Fibroblast of lung (primary cell): Measurements from ENCODE around the gene PTER.

Experiments
- EZH2 ChIP-seq: IDR thresholded peaks from 2 replicates; pipeline ENCODE4 v1.5.1; 2012; ENCODE audit warnings: low read length, control low read depth, mild to moderate bottlenecking; ENCODE audit errors: missing control alignments
- TF ChIP-seq, protein P1 (sequence below), 2 donors: IDR thresholded peaks in 1 of 2; conservative IDR thresholded peaks in 1 of 2; 1 replicate in 1 of 2; 2 replicates in 1 of 2; pipeline ENCODE4 v1.5.1; 2011 to 2012; ENCODE audit warnings: low read length in 2 of 2, control low read depth in 1 of 2, inconsistent platforms in 1 of 2, low read depth in 1 of 2, mild to moderate bottlenecking in 1 of 2

DNA sequence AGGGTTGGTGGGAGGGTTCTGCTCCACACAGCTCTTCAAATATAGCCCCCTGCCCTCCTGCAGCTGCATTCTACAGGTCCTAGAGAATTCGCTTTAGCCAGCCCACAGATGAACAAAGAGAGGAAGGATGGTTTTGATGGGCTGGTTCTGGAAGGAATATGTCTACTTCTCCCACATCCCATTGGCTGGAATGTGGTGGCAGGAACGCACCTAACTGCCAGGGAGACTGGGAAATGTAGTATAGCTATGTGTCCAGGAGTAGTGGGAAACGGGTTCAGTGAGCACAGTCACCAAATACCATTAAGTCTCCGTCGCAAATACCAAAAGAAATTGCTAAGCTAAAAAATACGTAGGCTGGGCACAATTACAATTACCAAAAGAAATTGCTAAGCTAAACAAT is 7.3 kb upstream of the PTER start:
- TF ChIP-seq, protein P1, sequence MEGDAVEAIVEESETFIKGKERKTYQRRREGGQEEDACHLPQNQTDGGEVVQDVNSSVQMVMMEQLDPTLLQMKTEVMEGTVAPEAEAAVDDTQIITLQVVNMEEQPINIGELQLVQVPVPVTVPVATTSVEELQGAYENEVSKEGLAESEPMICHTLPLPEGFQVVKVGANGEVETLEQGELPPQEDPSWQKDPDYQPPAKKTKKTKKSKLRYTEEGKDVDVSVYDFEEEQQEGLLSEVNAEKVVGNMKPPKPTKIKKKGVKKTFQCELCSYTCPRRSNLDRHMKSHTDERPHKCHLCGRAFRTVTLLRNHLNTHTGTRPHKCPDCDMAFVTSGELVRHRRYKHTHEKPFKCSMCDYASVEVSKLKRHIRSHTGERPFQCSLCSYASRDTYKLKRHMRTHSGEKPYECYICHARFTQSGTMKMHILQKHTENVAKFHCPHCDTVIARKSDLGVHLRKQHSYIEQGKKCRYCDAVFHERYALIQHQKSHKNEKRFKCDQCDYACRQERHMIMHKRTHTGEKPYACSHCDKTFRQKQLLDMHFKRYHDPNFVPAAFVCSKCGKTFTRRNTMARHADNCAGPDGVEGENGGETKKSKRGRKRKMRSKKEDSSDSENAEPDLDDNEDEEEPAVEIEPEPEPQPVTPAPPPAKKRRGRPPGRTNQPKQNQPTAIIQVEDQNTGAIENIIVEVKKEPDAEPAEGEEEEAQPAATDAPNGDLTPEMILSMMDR (conservative IDR thresholded peaks at IDR 0.05 in 1 of 2, IDR thresholded peaks at IDR 0.05 in 1 of 2; ENCODE audit: low read depth in 1 of 2, low read length in 2 of 2): no peak
- no peak for TF ChIP-seq EZH2
